Liver (tissue), 3 donors: ENCODE results near the gene FAM47B.

Experiments
- ATF3 ChIP-seq: IDR thresholded peaks from 2 replicates; pipeline ENCODE4 v1.6.1; 2016; ENCODE audit warnings: antibody characterized with exemption
- CTCF ChIP-seq: fragments of 150-350 bp; IDR thresholded peaks from 2 replicates; pipeline ENCODE4 v1.5.1; 2017; ENCODE audit warnings: improper control_type of control experiment, low read depth, low read length; ENCODE audit not compliant: missing input control
- EGR1 ChIP-seq, 2 donors: IDR thresholded peaks; 2 replicates each; pipeline ENCODE4 v1.6.1; 2016 to 2018; ENCODE audit warnings: antibody characterized with exemption in 2 of 2, low read depth in 2 of 2
- FOXA1 ChIP-seq: IDR thresholded peaks from 2 replicates; pipeline ENCODE4 v1.6.1; 2016; ENCODE audit warnings: antibody characterized with exemption
- GABPA ChIP-seq, 2 donors: IDR thresholded peaks in 1 of 2; conservative IDR thresholded peaks in 1 of 2; 2 replicates each; pipeline ENCODE4 v1.6.1; 2016; ENCODE audit warnings: antibody characterized with exemption in 2 of 2, mild to moderate bottlenecking in 1 of 2, moderate library complexity in 1 of 2
- JUND ChIP-seq, 2 donors: IDR thresholded peaks; 2 replicates each; pipeline ENCODE4 v1.6.1; 2016; ENCODE audit warnings: antibody characterized with exemption in 2 of 2
- MAX ChIP-seq: IDR thresholded peaks from 2 replicates; pipeline ENCODE4 v1.6.1; 2016; ENCODE audit warnings: antibody characterized with exemption
- RAD21 ChIP-seq, 2 donors: IDR thresholded peaks; 2 replicates each; pipeline ENCODE4 v1.6.1; 2016; ENCODE audit warnings: antibody characterized with exemption in 2 of 2, mild to moderate bottlenecking in 2 of 2
- REST ChIP-seq: IDR thresholded peaks from 2 replicates; pipeline ENCODE4 v1.6.1; 2016; ENCODE audit warnings: antibody characterized with exemption, mild to moderate bottlenecking
- RXRA ChIP-seq, 2 donors: IDR thresholded peaks; 2 replicates each; pipeline ENCODE4 v1.6.1; 2017 to 2018; ENCODE audit warnings: antibody characterized with exemption in 2 of 2, mild to moderate bottlenecking in 1 of 2
- TAF1 ChIP-seq: conservative IDR thresholded peaks from 2 replicates; pipeline ENCODE4 v1.6.1; 2016; ENCODE audit warnings: antibody characterized with exemption, mild to moderate bottlenecking
- YY1 ChIP-seq: IDR thresholded peaks from 2 replicates; pipeline ENCODE4 v1.6.1; 2016; ENCODE audit warnings: antibody characterized with exemption, mild to moderate bottlenecking
- ZBTB33 ChIP-seq: IDR thresholded peaks from 2 replicates; pipeline ENCODE4 v1.6.1; 2016; ENCODE audit warnings: antibody characterized with exemption
- donor health status: healthy.
- donor health status: healthy.

GRCh38 chrX:34893741-34894140 lies 48.9 kb upstream of the FAM47B start:
- TF ChIP-seq CTCF = no peak
- no peak for TF ChIP-seq JUND (IDR thresholded peaks at IDR 0.05)
- no peak for TF ChIP-seq MAX
- no peak for TF ChIP-seq REST
- peak; percentile 58 to 69 for TF ChIP-seq RAD21 (IDR thresholded peaks at IDR 0.05)
- no peak for TF ChIP-seq YY1
- TF ChIP-seq ATF3 = no peak
- TF ChIP-seq ZBTB33 = no peak
- TF ChIP-seq GABPA (IDR thresholded peaks at IDR 0.05 in 1 of 2, conservative IDR thresholded peaks at IDR 0.05 in 1 of 2) = no peak
- TF ChIP-seq RXRA (IDR thresholded peaks at IDR 0.05) = no peak
- no peak for TF ChIP-seq EGR1 (IDR thresholded peaks at IDR 0.05; ENCODE audit: low read depth in 2 of 2)
- no peak for TF ChIP-seq TAF1
- TF ChIP-seq FOXA1 = no peak
